HEK293T (cell line): Measurements from ENCODE around the gene IL18R1.

Experiments
- CTCF ChIA-PET: fragments of 350-600 bp; formaldehyde crosslinking; extraction: SDS; loops from one replicate; lab custom pipeline; 2021; ENCODE audit warnings: antibody characterized with exemption, inconsistent platforms; lab: Yijun Ruan, JAX
- POLR2A ChIA-PET: fragments of 350-600 bp; formaldehyde crosslinking; extraction: SDS; loops from one replicate; lab custom pipeline; 2020; ENCODE audit warnings: antibody characterized with exemption, inconsistent platforms; lab: Yijun Ruan, JAX
- DNase-seq: peaks from one replicate; pipeline ENCODE4 v3.0.0; 2012; ENCODE audit warnings: mixed read lengths; ENCODE audit errors: extremely low spot score
- ARNT ChIP-seq: fragments of 450-650 bp; IDR thresholded peaks from 2 replicates; pipeline ENCODE4 v1.6.1; 2017; ENCODE audit warnings: mild to moderate bottlenecking
- BHLHE40 ChIP-seq: fragments of 450-650 bp; IDR thresholded peaks from 2 replicates; pipeline ENCODE4 v1.6.1; 2016; ENCODE audit warnings: mild to moderate bottlenecking, moderate library complexity, borderline replicate concordance
- CTBP1 ChIP-seq: fragments of 450-650 bp; IDR thresholded peaks from 2 replicates; pipeline ENCODE4 v1.6.1; 2016; ENCODE audit warnings: borderline replicate concordance
- ELF4 ChIP-seq: fragments of 450-650 bp; IDR thresholded peaks from 2 replicates; pipeline ENCODE4 v1.6.1; 2017; ENCODE audit warnings: antibody characterized with exemption
- FOXA1 ChIP-seq: fragments of 450-650 bp; IDR thresholded peaks from 2 replicates; pipeline ENCODE4 v1.6.1; 2016; ENCODE audit warnings: mild to moderate bottlenecking
- FOXK2 ChIP-seq: fragments of 450-650 bp; IDR thresholded peaks from 2 replicates; pipeline ENCODE4 v1.6.1; 2016; ENCODE audit warnings: mild to moderate bottlenecking
- FOXM1 ChIP-seq: fragments of 450-650 bp; IDR thresholded peaks from 2 replicates; pipeline ENCODE4 v1.6.1; 2017; ENCODE audit warnings: mild to moderate bottlenecking, borderline replicate concordance
- HDGF ChIP-seq: fragments of 450-650 bp; IDR thresholded peaks from 2 replicates; pipeline ENCODE4 v1.6.1; 2017; ENCODE audit warnings: antibody characterized with exemption, borderline replicate concordance
- L3MBTL2 ChIP-seq: fragments of 450-650 bp; conservative IDR thresholded peaks from 2 replicates; pipeline ENCODE4 v1.6.1; 2016; ENCODE audit warnings: mild to moderate bottlenecking
- LEF1 ChIP-seq: fragments of 450-650 bp; IDR thresholded peaks from 2 replicates; pipeline ENCODE4 v1.6.1; 2017; ENCODE audit warnings: mild to moderate bottlenecking, borderline replicate concordance
- NFRKB ChIP-seq: fragments of 450-650 bp; IDR thresholded peaks from 2 replicates; pipeline ENCODE4 v1.6.1; 2016; ENCODE audit warnings: mild to moderate bottlenecking, moderate library complexity
- SP1 ChIP-seq: fragments of 450-650 bp; IDR thresholded peaks from 2 replicates; pipeline ENCODE4 v1.6.1; 2017
- SUZ12 ChIP-seq: fragments of 450-650 bp; IDR thresholded peaks from 2 replicates; pipeline ENCODE4 v1.6.1; 2016; ENCODE audit warnings: mild to moderate bottlenecking
- TARDBP ChIP-seq: fragments of 450-650 bp; IDR thresholded peaks from 2 replicates; pipeline ENCODE4 v1.6.1; 2016
- ZNF384 ChIP-seq: fragments of 450-650 bp; IDR thresholded peaks from 2 replicates; pipeline ENCODE4 v1.6.1; 2016
- TF ChIP-seq, protein P1 (sequence below): fragments of 450-650 bp; IDR thresholded peaks from 2 replicates; pipeline ENCODE4 v1.6.1; 2016

The IL18R1 gene

DNA sequence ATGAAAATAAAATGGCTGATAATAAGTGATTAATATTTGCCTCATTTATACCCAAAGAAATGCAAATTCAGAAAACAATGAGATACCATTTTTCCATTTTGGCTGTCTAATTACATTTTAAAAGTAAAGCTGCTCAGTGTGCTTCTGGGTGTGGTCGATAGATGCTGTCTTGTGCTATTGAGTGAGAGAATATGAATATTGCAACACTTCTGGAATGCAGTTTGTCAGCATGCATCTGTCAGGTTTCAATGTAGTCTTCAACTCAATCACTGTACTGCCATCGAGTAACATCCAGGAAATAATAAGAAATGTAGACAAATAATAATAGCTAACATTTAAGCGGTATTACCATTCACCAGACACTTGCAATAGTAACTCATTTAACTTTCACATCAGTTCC, 3.9 kb downstream of the IL18R1 start:
- POLR2A ChIA-PET, result no interaction called here
- DNase-seq, result no peak
- CTCF ChIA-PET, result no interaction called here
- TF ChIP-seq BHLHE40 (no peak), ZNF384 (no peak), ARNT (no peak), TARDBP (no peak), HDGF (no peak), CTBP1 (no peak), FOXA1 (no peak), FOXK2 (no peak), SP1 (no peak), NFRKB (no peak), LEF1 (no peak), FOXM1 (no peak), SUZ12 (no peak), L3MBTL2 (no peak), ELF4 (no peak)
- TF ChIP-seq, protein P1, sequence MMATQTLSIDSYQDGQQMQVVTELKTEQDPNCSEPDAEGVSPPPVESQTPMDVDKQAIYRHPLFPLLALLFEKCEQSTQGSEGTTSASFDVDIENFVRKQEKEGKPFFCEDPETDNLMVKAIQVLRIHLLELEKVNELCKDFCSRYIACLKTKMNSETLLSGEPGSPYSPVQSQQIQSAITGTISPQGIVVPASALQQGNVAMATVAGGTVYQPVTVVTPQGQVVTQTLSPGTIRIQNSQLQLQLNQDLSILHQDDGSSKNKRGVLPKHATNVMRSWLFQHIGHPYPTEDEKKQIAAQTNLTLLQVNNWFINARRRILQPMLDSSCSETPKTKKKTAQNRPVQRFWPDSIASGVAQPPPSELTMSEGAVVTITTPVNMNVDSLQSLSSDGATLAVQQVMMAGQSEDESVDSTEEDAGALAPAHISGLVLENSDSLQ, result no peak

DNA sequence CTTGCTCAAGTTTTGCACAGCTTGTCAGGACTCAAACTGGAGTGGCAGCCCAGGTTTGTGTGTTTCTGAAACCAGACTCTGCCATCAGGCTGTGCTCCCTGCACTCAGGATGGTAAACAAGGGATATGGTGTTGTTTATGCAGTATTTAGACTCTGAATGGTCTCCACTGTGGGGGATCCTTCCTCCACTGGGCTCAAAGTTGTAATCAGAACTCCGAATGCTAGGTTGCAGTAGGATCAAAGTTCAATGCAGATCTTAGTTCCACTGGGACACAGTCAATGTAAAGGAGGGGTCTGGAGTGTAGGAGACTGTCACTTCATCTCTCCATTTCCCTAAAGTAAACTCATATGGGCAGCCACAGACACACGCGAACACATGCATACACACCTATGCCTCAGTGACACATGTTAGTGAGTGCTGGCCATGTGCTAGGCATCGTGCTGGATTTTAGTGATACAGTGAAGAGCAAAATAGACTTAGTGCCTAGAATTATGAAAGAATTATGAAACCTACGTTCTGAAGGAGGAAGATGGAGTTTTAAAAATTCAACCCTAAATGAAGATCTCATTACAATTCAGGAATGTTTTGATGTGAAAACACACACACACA, 6.1 kb downstream of the IL18R1 start:
- no peak for DNase-seq
- ChIA-PET CTCF (no interaction called here), POLR2A (no interaction called here)
- TF ChIP-seq CTBP1, result no peak
- no peak for TF ChIP-seq SUZ12
- no peak for TF ChIP-seq NFRKB
- no peak for TF ChIP-seq FOXK2
- no peak for TF ChIP-seq ARNT

DNA sequence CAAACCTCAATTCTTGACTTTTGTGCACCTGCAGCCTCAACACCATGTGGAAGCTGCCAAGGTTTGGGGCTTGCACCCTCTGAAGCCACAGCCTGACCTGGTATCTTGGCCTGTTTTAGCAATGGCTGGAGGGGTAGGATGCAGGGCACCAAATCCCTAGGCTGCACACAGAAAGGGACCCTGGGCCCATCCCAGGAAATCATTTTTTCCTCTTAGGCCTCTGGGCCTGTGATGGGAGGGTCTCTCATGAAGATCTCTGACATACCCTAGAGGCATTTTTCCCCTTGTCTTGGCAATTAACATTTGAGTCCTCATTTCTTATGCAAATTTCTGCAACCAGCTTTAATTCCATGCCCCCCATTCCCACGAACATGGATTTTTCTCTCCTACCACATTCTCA, 10.2 kb downstream of the IL18R1 start:
- CTCF ChIA-PET, result no interaction called here
- TF ChIP-seq BHLHE40, result no peak
- TF ChIP-seq ELF4, result no peak
- TF ChIP-seq SP1, result no peak
- TF ChIP-seq TARDBP, result no peak
- no peak for TF ChIP-seq LEF1
- no peak for TF ChIP-seq FOXA1
- TF ChIP-seq ARNT, result no peak
- TF ChIP-seq L3MBTL2, result no peak
- no peak for TF ChIP-seq HDGF
- TF ChIP-seq, protein P1, result no peak
- no peak for TF ChIP-seq NFRKB
- no peak for TF ChIP-seq ZNF384
- TF ChIP-seq FOXM1, result no peak
- no peak for TF ChIP-seq FOXK2
- no peak for TF ChIP-seq CTBP1
- TF ChIP-seq SUZ12, result no peak
- DNase-seq, result no peak
- POLR2A ChIA-PET, result no interaction called here

DNA sequence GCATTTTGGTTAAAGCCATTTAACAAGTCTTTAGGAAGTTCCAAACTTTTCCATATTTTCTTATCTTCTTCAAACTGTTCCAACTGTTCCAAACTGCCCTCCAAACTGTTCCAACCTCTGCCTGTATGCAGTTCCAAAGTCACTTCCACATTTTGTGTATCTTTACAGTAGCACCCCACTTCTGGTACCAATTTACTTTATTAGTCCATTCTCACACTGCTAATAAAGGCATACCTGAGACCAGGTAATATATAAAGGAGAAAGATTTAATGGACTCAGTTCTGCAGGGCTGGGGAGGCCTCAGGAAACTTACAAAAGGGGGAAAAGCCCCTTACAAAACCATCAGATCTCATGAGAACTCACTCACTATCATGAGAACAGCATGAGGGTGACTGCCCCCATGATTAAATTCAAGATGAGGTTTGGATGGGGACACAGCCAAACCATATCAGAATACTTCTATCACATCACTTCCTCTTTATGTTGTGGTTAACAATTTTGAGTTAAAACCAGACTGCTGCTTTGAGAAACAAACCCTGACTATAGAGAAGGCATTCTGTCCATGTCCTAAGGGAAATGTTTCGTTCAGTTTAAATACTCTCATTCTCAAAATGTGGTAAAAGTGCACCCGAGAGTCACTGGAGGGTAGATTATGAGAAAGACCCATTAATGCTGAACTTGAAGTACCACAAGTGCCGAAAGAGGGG, 11.0 kb downstream of the IL18R1 start:
- no peak for DNase-seq
- CTCF ChIA-PET, result no interaction called here
- no peak for TF ChIP-seq FOXK2
- POLR2A ChIA-PET, result no interaction called here

DNA sequence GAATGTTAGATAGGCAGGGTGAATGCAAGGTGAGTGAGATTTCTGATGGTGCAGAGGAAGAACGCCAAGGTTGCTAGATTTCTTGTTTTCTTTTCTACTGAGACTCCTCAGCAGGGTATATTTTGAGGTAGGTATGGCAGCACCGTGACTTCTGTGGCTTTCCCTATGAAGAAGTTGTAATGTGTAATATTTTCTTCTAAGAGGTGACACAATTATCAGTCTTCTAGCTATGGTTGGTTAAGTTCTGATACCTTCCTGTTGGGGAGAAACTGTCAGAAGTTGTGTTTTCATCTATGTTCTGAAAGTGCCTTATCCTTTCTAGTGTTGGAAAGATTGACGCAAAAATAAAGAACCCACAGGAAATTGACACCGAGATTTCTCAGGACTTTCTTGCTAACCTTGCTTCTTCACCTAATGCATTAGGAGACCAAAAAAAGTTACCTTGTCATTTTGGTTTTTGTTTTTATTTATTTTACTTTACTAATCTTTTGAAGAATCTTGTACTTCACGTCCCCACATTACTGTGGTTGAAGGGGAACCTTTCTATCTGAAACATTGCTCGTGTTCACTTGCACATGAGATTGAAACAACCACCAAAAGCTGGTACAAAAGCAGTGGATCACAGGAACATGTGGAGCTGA, 11.9 kb downstream of the IL18R1 start:
- ChIA-PET POLR2A (no interaction called here), CTCF (no interaction called here)

DNA sequence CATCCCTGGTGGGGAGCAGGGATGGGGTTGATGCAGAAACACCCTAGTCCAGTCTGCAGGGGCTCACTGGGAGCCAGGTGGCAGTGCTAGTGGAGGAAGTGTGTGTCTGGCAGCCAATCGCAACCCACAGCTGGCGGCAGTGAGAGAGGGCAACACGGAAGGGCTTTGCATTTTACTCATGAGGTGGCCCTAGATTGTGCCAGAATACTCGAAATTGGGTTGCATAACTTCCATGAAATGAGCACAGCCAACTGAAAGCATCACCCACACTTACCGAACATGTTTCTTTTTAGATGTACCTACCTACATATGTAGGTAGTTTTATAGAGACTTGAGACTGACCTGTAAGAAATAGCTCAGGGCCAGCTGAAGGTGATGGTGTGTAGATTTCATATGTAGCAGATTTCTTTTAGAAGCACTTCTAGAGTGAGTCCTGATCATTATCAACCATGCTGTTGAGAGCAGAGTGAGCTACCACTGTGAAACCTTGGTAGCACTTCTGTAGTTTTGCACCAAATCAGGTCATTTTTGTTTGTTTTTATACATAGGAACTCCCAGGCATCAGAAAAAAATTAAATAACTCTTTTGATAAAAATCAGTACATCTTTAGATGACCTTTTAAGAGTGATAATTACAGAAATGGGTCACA, 13.0 kb downstream of the IL18R1 start:
- TF ChIP-seq BHLHE40 (no peak), TARDBP (no peak), FOXM1 (no peak), LEF1 (no peak), ARNT (no peak), FOXA1 (no peak), SUZ12 (no peak), L3MBTL2 (no peak), NFRKB (no peak)
- no peak for DNase-seq
- CTCF ChIA-PET, result no interaction called here
- POLR2A ChIA-PET, result no interaction called here

More for the DNA sequence above, 11.9 kb downstream of the IL18R1 start:
- no peak for DNase-seq
- TF ChIP-seq ZNF384 (no peak), FOXK2 (no peak), BHLHE40 (no peak), ELF4 (no peak), NFRKB (no peak), SP1 (no peak), L3MBTL2 (no peak), CTBP1 (no peak), HDGF (no peak), FOXA1 (no peak), SUZ12 (no peak)
